ENCODE measurements around the gene TAMM41.
"Not testable (repeated sequence)": the region's sequence is repeated elsewhere in the genome, so short reads cannot be mapped to it uniquely, and the experiment has no call there.

Gene TAMM41

DNA sequence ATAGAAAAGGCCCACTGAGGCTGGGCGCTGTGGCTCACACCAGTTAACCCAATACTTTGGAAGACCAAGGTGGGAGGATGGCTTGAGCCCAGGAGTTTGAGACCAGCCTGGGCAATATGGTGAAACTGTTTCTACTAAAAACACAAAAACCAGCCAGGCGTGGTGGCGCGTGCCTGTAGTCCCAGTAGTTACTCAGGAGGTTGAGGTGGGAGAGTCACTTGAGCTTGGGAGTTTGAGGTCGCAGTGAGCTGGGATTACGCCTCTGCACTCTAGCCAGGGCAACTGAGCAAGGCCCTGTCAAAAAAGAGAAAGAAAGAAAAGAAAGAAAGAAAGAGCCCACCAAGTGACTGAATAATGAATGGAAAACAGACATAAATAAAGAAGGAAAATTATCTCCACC lies 32.0 kb downstream of the TAMM41 start:
- DNase-seq = no peak

DNA sequence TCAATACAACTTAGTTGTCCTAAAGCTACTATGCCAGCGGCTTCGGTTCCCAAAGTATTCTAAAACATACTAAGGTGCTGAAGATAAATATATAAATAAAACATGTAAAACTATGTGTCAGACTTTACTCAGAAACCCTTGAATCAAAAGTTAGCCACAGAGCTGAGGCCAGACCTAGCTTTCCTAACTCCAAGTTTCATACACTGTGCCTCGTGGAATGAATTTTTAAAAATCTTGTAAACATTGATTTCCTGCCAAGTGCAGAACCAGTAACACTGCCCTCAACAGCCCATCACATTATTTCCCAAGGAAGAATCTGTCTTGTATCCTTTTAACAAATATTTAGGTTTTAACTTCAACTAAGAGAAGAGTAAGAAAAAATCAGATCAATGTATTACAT lies 36.4 kb downstream of the TAMM41 start:
- DNase-seq = no peak

DNA sequence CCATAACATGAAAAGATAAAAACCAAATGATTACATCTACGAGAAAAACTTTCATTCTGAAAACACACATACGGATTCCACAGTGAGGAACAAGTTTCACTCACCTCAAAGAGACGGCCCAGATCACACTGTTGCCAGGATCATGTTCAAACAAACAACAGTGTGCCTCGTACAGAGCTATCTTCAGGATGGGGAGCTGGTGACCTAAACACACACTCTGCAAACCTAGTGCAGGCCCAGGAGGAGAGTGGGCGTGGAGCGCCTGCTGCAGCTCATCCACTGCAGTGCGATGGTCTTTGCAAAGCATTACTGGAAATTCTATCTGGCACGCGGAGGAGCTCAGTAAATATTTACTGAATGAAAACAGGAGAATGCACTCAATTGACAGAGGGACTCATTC lies 38.5 kb downstream of the TAMM41 start:
- no peak for DNase-seq

DNA sequence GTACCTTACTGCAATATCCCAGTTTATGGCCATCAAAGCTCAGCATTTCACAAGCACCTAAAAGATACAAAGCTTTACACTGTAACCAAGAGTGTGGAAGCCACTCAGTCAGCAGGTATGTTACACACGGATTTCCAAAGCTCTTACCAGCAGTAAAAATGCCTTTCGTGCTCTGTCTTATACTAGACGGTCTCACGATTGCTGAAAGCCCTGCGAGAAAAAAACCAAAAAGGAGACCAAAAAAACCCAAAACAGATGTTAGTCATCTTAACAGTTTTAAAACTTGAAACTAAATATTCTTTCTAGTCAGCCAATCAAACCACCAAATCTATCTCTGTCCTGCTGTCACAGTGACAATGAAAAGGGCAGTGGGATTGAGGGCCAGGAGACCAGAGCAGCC lies 39.0 kb downstream of the TAMM41 start:
- DNase-seq = no peak

DNA sequence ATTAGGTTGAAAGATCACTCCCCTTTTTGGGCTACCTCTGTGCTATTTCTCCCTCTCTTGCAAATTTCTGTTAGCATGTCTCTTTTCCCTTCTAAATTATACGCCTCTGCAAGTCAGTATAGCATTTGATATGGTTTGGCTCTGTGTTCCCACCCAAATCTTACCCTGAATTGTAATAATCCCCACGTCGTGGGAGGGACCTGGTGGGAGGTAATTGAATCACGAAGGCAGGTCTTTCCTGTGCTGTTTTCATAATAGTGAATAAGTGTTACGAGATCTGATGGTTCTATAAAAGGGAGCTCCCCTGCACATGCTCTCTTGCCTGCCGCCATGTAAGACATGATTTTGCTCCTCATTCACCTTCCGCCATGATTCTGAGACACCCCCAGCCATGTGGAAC lies 41.0 kb downstream of the TAMM41 start:
- no peak for DNase-seq

DNA sequence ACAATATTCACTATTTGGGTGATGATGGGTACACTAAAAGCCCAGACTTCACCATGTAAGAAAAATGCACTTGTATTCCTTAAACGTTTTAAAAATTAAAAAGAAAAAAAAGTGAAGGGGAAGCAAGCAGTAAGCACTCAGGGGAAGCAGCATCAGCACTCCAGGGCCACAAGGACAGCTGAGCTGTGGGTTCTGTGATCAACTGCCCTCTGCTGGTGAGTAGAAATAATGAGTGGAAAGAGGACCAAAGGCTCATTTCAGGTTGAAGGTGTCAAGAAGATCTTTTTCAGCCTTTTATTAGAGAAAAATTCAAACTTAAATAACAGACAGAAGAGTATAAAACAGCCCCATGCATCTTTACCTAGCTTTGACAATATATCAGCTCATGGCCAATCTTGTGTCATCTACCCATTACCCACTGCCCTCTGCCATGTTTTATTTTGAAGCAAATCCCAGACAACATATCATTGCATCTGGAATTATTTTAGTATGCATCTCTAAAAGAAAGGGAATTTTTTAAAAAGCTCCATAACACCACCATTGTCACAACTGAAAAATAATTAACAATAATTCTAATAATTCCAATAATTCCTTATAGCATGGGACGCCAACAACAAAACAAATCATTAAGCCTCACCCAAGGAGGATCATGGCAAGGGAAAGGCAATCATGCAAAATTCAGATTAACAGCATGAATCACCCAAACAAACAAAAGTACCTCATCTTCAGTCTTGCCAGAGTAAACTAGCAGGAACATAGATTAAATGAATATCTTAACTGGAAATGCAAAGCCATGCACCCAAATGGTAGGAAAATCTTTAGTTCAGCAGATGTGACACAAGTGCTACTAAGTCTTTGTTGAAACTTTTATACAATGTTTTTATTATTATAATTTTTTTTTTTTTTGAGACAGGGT lies 42.5 kb downstream of the TAMM41 start:
- no peak for DNase-seq

DNA sequence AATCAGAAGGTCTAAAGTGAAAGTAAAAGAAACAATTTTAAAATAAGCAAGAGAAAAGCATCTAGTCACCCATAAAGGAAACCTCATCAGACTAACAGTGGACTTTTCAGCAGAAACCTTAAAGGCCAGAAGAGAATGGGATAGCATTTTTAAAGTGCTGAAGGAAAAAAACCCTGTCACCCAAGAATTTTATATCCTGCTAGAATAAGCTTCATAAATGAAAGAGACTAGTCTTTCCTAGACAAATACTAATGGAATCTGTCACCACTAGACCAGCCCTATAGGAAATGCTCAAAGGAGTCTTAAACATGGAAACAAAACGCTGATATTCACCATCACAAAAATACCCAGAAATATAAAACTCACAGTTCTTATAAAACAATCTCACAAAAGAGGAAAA lies 46.9 kb downstream of the TAMM41 start:
- no peak for DNase-seq

DNA sequence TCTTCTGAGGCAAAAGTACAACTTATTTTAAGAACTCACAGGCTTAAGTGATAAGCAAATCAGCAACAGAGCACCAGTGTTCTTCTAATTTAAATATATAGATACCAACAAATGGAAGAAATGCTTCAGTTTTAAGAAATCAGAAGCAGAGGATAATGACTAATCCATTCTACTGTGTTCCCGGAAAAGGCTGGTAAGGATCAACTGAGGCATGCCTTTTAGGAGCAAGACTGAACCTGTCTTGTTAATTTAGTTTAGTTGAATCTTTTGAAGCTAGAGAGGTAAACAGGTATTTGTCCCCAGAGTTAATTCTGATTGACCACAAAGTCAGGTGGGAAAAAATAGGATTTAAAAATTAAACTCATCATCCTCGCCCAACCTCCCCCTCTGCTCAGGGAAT lies 51.8 kb downstream of the TAMM41 start:
- DNase-seq = no peak

DNA sequence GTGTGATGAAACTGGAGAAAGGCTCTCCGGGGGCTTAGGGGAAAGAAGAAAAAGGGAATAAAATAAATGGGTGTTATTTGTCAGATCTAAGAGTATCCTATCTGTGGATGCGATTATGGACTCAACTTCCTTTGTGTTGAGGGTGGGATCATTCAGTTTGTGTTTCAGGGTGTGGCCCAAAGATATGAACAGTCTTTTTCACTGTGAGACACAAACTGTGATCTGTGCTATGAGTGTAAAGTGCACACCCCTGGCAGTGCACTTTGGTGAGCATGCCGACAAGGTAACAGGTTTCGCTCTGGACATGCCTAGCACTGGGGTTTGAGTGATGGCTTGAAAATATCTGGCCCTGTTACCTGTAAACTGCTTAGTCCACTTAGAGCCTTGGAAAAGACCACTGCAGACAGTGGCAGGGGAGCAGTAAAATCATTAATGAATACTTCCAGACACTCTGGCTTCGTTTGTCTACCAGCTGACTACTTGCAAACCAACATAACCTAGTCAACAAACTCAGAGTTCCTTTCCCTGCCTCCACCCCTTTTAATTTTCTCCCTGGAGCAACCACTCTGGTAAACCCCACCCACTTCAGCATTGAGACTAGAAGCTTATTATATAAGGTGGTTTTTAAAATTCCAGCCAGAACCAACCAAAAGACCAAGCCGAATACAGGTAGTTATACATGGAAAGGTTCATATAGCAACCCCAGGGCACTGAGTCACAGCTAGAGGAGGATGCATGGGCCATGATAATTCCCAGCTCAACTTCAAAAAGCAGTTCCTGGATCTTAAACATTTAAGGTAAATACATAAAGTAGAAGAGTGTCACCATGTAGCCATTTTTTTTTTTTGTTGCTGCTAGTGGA lies 55.1 kb downstream of the TAMM41 start:
- DNase-seq = no peak

DNA sequence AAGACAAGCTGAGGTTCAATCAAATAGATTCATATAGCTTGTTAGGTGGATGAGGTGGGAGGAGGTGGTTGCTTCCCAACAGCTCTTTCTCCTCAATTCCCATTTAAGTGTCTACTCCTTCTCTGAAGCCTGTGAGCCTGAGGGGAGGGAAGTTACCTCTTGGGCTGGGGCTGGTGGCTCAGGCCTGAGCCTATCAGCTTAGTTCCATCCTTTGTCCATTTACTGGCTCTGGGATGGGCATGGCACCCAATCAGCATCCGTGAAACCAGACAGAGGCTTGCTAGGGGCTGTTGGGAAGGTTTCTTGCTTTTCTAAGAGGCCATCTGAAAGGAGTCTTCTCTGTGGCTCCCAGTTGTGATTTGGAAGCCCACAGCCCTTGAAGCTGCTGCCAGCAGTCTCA lies 57.3 kb downstream of the TAMM41 start:
- no peak for DNase-seq

DNA sequence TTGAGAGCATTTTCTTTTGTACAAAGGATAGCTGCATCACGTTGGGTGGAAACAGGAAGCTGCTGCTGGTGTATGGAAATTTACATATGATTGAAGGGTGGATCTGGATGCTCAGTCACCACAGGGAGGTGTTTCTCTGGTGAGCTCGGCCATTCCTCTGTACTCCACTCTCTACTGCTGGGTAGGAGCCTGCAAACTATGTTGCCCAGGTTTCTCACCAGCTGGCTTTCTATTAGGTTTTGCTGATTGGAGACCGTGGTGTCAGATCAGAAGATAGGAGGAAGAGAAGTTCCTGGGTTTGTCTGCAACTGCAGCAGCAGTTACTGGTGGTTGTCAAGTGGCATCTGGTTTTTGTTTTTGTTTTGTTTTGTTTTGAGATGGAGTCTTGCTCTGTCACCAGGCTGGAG lies 61.7 kb downstream of the TAMM41 start:
- DNase-seq = no peak

DNA sequence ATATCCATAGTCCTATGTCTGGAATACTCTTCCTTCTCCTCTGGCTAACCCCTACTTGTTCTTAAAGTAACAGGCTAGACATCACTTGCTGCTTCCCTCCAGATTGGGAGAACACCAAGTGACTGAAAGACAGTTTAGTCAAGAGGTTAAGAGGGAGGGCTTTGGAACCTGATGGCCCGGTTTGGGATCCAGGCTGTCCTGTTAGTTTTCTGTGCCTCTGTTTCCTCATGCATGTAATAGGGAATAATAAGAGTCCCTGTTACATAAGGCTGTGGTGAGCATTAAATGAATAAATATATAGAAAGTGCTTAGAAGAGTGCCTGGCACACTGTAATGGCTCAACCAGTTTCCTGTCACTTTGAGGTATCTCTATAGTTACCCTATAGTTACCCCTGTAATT lies 66.3 kb downstream of the TAMM41 start:
- no peak for DNase-seq

DNA sequence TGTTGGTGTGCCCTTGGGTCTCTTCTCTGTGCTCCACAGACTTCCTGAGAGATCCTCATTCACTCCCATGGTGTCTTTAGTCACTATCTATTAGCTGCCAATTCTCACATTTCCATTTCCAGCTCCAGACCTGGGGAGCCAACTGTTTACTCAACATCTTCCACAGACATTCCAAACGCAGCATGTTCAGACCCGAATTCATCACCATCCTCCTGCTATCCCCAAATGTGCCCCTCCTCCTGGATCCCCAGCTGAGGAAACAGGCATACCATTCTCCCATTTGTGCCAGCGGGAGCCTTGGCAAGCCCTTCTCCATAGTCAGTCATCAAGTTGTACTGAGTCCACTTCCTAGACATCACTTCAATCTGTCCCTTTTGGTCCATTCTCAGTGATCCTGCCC lies 67.1 kb downstream of the TAMM41 start:
- no peak for DNase-seq

DNA sequence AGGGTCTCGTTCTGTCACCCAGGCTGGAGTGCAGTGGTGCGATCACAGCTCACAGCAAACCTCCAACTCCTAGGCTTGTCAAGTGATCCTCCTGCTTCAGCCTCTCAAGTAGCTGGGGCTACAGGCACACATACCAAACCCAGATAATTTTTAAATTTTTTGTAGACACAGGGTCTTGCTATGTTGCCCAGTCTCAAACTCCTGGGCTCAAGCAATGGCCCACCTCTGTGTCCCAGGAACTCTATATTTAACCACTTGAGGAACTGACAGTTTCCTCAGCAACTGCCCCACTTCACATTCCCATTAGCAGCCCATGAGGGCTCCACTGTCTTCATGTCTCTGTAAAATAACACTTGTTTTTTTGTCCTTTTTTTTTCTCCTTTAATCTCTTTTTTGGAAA lies 68.4 kb downstream of the TAMM41 start:
- no peak for DNase-seq

DNA sequence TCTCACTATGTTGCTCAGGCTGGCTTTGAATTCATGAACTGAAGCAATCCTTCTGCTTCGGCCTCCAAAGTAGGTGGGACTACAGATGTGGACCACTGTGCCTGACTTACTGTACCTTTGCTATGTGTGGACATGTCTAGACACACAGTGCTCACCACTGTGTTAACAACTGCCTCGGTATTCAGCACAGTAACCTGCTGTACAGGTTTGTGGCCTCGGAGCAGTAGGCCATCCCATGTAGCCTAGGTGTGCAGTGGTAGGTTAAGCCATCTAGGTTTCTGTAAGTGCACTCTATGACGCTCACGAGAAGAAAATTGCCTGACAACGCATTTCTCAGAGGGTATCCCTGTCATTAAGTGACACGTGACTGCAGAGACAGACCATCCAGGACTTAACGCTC lies 70.3 kb downstream of the TAMM41 start:
- no peak for DNase-seq

DNA sequence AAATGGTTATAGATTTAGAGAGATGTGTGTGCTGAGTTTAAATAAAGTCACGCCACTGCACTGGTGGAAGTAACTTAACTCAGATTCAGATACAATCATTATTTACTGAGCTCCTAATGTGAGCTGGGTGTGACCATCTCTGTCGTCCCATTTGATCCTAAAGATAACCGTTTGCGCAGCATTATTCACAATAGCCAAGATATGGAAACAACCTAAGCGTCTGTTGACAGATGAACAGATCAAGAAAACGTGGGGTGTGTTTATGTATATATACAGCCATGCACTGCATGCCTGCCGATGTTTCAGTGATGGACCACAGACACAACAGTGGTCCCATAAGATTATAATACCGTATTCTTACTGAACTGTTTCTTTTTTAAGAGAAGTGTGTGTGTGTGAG lies 71.2 kb downstream of the TAMM41 start:
- no peak for DNase-seq

DNA sequence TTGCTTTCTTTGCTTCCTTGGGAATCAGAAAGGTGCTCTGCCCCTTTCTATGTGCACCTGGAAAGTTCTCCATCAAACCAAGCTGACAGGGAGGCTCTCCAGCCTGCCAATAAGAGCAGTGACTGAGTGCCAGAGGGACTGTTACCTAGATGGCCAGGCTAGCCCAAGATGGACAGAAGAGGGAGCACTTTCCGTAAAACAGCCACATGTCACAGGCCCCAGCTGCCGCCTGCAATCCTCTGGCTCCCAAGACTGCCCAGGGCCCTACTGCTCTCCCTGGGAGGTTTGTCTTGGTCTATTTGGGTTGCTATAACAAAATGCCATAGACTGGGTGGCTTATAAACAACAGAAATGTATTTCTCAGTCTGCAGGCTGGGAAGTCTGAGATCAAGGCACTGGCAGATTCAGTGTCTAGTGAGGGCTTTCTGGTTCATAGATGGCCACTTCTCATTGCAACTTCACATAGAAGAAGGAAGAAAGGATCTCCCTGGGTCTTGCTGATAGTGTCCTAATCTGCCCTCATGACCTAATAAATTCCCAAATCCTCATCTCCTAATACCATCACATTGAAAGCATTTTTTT lies 72.3 kb downstream of the TAMM41 start:
- no peak for DNase-seq

DNA sequence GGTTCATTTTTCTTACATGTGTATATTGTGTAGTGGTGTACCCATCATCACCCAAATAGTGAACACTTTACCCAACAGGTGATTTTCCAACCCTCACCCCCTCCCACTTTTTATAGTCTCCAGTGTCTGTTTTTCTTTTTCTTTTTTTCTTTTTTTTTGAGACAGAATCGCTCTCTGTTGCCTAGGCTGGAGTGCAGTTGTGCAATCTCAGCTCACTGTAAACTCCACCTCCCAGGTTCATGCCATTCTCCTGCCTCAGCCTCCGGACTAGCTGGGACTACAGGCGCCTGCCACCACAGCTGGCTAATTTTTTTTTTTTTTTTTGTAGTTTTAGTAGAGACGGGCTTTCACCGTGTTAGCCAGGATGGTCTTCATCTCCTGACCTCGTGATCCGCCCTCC lies 74.8 kb downstream of the TAMM41 start:
- DNase-seq = not testable (repeated sequence)

DNA sequence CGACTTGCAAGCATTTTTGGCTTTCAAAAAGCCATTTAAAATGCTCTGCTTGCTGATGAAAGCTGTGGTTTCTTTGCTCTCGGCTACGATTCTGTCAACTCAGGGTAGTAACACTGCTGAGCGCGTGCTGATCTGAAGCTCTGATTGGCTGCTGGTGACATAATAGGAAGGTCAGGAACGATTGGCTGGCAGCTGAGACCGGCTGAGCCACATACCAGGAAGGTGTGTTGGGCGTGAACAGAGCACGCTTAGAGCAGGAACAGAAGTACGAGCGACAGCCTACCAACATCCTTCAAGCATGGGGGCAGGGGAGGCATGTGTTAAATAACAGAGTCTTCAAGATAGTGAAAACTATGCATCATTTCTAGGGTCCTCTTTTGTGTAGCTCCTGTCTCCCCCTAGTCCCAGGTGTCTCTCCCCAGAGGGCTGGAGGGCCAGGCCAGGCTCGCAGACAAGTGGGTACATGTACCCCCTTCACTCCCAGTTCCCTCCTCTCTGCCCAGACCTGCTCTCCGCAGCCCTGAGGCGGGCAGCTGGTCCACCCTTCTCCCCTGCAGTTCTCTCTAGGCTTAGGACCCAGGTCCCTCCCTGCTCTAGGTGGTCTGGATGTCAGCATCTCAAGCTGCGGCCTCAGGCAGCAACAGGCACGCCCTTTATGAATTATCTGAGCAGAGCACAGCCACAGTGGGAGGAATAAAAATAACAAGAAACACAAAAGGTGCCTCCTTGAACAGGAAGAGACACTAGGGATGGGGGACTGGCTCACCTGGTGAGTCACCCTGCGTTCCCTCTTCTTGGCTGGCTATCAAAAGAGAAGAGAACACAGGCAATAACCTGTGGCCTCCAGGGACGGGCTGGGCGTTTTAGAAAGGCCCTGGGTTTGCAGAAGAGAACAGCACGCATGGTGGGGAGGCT lies 76.0 kb downstream of the TAMM41 start:
- DNase-seq = peak; percentile 45

DNA sequence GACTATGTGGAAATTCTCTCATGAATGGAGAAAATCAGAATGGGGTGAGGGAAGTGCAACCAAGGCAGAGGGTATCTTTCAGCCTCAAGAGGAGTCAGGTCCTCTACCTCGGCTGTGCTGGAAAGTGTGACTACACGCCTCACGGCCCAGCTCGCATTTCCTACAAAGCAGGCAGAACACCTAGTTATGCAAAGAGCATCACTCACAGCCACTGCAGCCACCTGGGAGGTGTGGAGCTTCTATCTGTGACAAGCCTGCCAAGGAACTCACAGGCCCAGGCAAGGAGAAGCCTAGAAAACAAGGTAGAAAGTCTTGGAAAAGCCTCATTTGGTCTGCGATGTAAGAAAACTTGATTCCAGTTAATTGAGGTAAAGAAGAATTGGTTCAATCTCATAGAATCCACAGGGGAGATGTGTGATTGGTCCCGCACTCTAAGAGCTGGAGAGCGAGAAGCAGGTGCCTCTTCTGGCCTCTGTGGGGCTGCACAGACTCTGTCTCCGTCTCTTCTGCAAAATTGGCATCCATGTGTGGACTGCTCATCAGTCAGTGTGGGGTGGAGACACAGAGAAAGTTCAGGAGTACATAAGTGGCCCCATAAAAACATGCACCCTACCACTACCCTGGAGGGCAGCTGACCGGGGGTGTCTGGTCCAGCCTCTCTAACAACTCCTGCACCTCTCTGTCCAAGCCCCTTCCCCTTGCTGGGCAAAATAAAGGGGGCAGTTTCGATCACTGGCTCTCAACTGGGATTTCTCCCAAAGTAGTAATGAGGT lies 76.8 kb downstream of the TAMM41 start:
- no peak for DNase-seq

DNA sequence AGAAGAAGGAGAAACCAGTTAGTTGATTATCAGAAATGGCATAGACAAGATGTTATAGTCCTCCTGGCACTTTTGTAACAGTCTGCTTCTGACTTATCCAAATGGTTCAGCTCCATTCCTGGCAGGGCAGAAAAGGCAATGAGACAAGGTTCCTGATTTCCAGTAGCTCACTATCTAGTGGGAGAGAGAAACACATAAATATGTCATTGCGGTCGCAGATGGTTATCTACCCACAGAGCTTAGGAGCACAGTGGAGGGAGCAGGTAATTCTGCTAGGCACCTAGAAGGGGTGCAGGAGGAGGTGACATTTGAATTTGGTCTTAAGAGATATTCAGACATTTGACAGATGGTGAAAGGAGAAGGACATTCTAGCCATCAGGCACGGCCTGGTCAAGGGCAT lies 78.1 kb downstream of the TAMM41 start:
- DNase-seq = no peak

DNA sequence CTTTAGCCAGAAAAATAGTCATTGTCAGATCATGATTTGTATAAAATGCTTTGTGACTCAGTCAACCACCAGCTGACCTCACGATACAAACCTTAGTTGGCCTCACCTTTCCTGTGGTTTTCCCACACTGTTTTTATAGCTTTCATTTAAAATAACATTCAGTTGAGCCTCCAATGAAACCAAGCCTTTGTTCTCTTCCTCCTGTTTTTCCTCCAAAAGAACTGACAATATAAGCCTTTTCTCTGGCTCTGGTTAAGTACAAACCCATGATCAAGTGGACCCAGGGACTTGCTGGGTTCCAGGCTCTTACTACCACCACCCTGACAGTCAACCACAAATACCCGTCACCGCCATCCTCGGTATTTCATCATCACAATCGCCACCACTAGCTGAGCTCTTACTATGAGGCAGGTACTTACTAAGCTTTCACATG lies 81.7 kb downstream of the TAMM41 start:
- DNase-seq = no peak
